ENCODE measurements around the gene GLE1.

GRCh38 chr9:128457207-128457606 is 47.3 kb upstream of the GLE1 start:
- TF ChIP-seq POLR2A (IDR thresholded peaks at IDR 0.05; ENCODE audit: low read depth, low read length) (no peak), CTCF (IDR thresholded peaks at IDR 0.05; ENCODE audit: extremely low read depth in 1 of 2, insufficient read depth in 1 of 2, low read depth in 1 of 2, low read length in 2 of 2) (no peak), POLR2AphosphoS5 (IDR thresholded peaks at IDR 0.05; ENCODE audit: insufficient read depth, low read depth, low read length) (no peak), FOS (IDR thresholded peaks at IDR 0.05; ENCODE audit: borderline replicate concordance, insufficient read depth, low read length) (no peak), EZH2 (IDR thresholded peaks at IDR 0.05; ENCODE audit: borderline replicate concordance, low read depth, low read length, severe bottlenecking) (no peak), GATA2 (IDR thresholded peaks at IDR 0.05; ENCODE audit: insufficient read depth, insufficient read length, low read depth, low read length) (no peak), MAX (IDR thresholded peaks at IDR 0.05; ENCODE audit: insufficient read depth, insufficient read length) (no peak), MYC (IDR thresholded peaks at IDR 0.05; ENCODE audit: low read depth, low read length) (no peak), JUN (IDR thresholded peaks at IDR 0.05; ENCODE audit: borderline replicate concordance, insufficient read depth, insufficient read length, low read depth) (no peak)

Measured in endothelial cell of umbilical vein (primary cell).